Superior temporal gyrus (tissue), 1 donor: ENCODE data around the gene EMD.

Source experiments
- DNase-seq: peaks from one replicate; pipeline ENCODE4 v3.0.0-alpha.2; 2016; ENCODE audit errors: extremely low spot score

Gene EMD

DNA sequence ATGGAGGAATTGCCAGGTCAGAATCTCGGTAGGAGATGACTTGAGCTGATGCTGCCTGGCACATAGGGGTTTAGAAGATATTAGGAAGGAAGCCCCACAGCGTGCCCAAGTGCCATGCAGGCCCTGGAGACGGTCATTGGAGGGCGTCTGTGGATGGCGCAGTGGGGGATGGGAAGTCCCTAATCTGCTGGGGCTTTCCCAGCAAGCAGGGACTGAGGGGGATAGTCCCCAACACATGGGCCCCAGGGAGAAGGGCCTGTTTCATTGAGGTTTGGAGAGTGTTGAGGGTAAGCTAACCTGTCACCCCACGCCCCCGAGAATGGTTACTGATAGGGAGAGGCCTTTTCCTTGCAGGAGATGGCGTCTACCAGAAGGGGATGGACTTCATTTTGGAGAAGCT is 40.1 kb downstream of the EMD start:
- DNase-seq, result no peak

- no peak for DNase-seq
These were observed 40.8 kb downstream of the EMD start for GRCh38 chrX:154419688-154420401.

DNA sequence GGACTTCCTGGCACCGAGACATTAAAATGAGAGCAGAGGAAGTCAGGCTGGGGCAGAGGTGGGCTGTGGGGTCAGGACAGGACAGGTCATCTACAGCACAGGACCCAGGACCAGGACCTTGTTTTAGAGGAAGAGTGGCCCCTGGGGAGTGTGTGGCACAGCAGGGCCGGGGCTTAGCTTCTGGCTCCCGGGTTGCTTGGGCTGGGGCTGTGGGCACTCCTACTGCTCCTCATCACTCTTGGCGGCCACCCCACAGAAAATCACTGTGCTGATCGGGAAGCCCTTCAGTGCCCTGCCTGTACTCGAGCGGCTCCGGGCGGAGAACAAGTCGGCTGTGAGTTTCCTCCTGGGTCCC is 41.3 kb downstream of the EMD start:
- no peak for DNase-seq

DNA sequence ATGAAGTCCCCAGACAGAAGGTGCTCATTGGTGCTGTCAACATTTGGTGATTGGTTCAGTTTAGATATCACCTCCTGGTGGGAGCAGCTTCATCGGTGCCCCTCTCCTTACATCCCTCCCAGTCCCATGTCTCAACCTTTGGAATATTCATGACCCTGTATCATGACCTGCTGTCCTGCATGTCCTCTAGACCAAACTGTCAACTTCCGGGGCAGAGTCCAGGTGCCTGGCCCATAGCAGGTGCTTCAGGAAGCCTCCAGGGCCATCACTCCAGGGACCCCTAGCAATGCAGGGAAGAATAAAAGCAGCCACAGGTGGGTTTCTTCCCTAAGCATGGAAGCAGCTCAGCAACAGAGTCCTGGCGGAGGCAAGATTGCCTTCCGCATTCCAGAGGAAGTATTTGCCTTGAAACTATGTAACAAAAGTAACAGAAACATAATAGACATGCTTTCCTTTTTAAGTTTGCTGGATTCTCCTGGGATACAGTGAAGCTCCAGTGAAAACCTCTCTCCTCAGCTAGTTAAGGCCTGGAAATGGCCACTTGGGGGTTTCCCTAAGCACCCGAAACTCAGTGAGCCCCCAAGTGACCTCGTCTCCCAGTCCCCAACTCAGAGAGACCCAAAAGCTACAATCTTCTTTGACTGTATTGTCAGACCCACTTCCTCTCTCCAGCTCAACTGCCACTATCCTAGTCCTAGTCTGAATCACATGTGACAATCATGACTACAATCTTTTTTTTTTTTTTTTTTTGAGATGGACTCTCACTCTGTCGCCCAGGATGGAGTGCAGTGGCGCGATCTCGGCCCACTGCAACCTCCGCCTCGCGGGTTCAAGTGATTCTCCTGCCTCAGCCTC is 48.0 kb downstream of the EMD start:
- no peak for DNase-seq

GRCh38 chrX:154428176-154429171 is 49.4 kb downstream of the EMD start, which contains the start of gene ATP6AP1:
Gene ATP6AP1 (plus strand): TSS chrX:154428677. CDS start chrX:154428693, 16 bp downstream.
- peak; percentile 88 for DNase-seq

- no peak for DNase-seq
These were observed 50.6 kb downstream of the EMD start for GRCh38 chrX:154429711-154430110.

DNA sequence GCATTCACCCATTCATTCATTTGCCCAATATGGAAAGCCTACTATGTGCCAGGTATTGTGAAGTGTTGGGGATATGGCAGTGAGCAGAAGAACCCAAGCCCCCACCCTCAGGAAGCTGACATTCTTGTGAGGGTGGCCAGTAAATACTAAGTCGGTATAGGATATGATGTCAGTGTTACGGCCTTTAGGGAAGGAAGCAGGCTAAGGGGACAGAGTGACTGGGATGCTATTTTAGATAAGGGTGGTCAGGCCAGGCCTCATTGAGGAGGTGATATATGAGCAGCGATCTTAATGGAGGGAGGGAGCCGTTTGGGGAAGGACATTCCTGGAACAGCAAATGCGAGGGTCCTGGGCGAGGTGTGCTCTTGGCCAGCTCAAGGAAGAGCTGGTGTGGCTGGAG is 51.4 kb downstream of the EMD start:
- no peak for DNase-seq

DNA sequence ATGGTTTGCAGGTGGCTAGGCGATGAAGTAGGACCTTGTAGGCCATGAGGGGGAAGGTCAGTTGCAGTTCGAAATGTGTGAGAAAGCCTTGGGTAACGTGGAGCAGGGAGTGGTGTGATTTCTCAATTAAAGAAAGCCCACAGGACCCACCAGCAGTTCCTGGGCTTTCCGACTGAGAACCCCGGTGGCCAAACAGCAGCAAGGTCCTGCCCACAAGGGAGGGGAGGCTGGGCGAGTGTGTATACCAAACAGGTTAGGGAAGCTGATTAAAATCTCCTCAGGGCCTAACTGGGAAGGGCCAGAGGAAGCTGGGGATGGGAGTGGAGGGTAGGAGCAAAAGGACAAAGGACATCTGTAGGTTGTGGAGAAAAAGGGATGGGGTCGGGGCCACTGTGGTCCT is 51.8 kb downstream of the EMD start:
- DNase-seq, result no peak
